C4-2B (cell line): ENCODE results near the gene TMEM9.

ENCODE experiments used
- H3K27ac ChIP-seq: fragments of 450-650 bp; 2 replicates; pipeline ENCODE4 v1.5.1; 2017
- CTCF ChIP-seq: fragments of 450-650 bp; conservative IDR thresholded peaks from 2 replicates; pipeline ENCODE4 v1.5.1; 2017; ENCODE audit warnings: mild to moderate bottlenecking
- ZFX ChIP-seq: fragments of 450-650 bp; IDR thresholded peaks from 2 replicates; pipeline ENCODE4 v1.6.1; 2017

The TMEM9 gene

GRCh38 chr1:201173736-201174135 is 19.5 kb upstream of the TMEM9 start:
- no peak for TF ChIP-seq ZFX
- TF ChIP-seq CTCF, result no peak
- no peak overlapping the region for H3K27ac ChIP-seq

- no peak for TF ChIP-seq CTCF
- TF ChIP-seq ZFX, result no peak
- no peak overlapping the region for H3K27ac ChIP-seq
Measured at GRCh38 chr1:201172999-201173610, 18.8 kb upstream of the TMEM9 start.

- TF ChIP-seq CTCF (no peak), ZFX (no peak)
- no peak overlapping the region for H3K27ac ChIP-seq
Measured at GRCh38 chr1:201172326-201172725, 18.1 kb upstream of the TMEM9 start.

GRCh38 chr1:201171063-201172036 is 17.1 kb upstream of the TMEM9 start:
- peak overlapping the region; percentile 74 for H3K27ac ChIP-seq

GRCh38 chr1:201170533-201171062 is 16.3 kb upstream of the TMEM9 start:
- H3K27ac ChIP-seq, result peak overlapping the region; percentile 74
- TF ChIP-seq CTCF (no peak), ZFX (no peak)

More at GRCh38 chr1:201171063-201172036, 17.1 kb upstream of the TMEM9 start:
- TF ChIP-seq CTCF (peak; percentile 63), ZFX (no peak)

GRCh38 chr1:201169971-201170532 is 15.8 kb upstream of the TMEM9 start:
- TF ChIP-seq ZFX (no peak), CTCF (no peak)
- H3K27ac ChIP-seq, result peak overlapping the region; percentile 74
